Measurements from ENCODE around the gene MPO. TPM values are rescaled to one million over a fixed set of nuclear protein-coding genes. Genes with fewer than 3 reads are reported as not detected.
A peak's percentile ranks its signal among the peaks of the same experiment; 100 is the strongest.

MPO gene
- total RNA-seq, 2 experiments from 2014 or later: not detected

- peaks cover 15% of the 10 kb centered on the region for H3K4me1 ChIP-seq (ENCODE audit: insufficient read depth, low read length, poor library complexity, severe bottlenecking)
- no peaks in the 10 kb centered on the region for H3K36me3 ChIP-seq (ENCODE audit: insufficient read depth, low read length)
- H3K4me2 ChIP-seq (ENCODE audit: low read length): peak overlapping the region; percentile 40
- no peak for DNase-seq (ENCODE audit: low spot score)
- ChIA-PET CTCF (ENCODE audit: unreplicated experiment) (interaction anchor here (0.8 to 1.6 kb wide), 7 partner anchors 10 to 133 kb away, joined by 3 to 15 read pairs (median 5); partner anchors contain the start of genes RNF43, SUPT4H1 and TSPOAP1), POLR2A (interaction anchor here (0.6 to 2.4 kb wide), 8 partner anchors 8 to 109 kb away, joined by 3 to 29 read pairs (median 10); partner anchors contain the start of genes RNF43 and SUPT4H1)
- intact Hi-C loops (cut with micrococcal nuclease; ENCODE audit: unreplicated experiment): no loop called here
- peak overlapping the region; percentile 48 for H3K27ac ChIP-seq (ENCODE audit: low read depth, low read length, poor library complexity, severe bottlenecking)
- H3K9me2 ChIP-seq (ENCODE audit: insufficient read depth, low read length): no peaks in the 10 kb centered on the region
- no peak overlapping the region; the same call in 1 of the 2 replicates for H2AFZ ChIP-seq (ENCODE audit: low read length)
- no peaks in the 10 kb centered on the region for H4K20me1 ChIP-seq (ENCODE audit: insufficient read depth, low read length)
- no peaks in the 10 kb centered on the region for H3K9me3 ChIP-seq (ENCODE audit: low read length)
- TF ChIP-seq EZH2phosphoT487 (IDR thresholded peaks at IDR 0.05; ENCODE audit: borderline replicate concordance, low read depth, low read length): no peak
- no peak for TF ChIP-seq CTCF (conservative IDR thresholded peaks at IDR 0.05; ENCODE audit: low read length)
- H3K4me3 ChIP-seq (ENCODE audit: low read depth, low read length, poor library complexity, severe bottlenecking): no peak overlapping the region
- BruUV-seq (replicated peaks): no TSS peak
- H3K79me2 ChIP-seq (ENCODE audit: insufficient read depth, low read depth, low read length): no peaks in the 10 kb centered on the region
Observed at GRCh38 chr17:58318065-58318481, 37.3 kb upstream of the MPO start.

GRCh38 chr17:58317421-58318064 is 36.8 kb upstream of the MPO start:
- ChIA-PET CTCF (ENCODE audit: unreplicated experiment) (interaction anchor here (0.8 to 1.6 kb wide), 7 partner anchors 10 to 133 kb away, joined by 3 to 15 read pairs (median 5); partner anchors contain the start of genes RNF43, SUPT4H1 and TSPOAP1), POLR2A (interaction anchor here (0.6 to 2.4 kb wide), 9 partner anchors 9 to 110 kb away, joined by 3 to 29 read pairs (median 8); partner anchors contain the start of genes RNF43 and SUPT4H1)
- H2AFZ ChIP-seq (ENCODE audit: low read length): peak overlapping the region; percentile 35; the same call in 1 of the 2 replicates
- no peaks in the 10 kb centered on the region for H3K36me3 ChIP-seq (ENCODE audit: insufficient read depth, low read length)
- TF ChIP-seq EZH2phosphoT487 (IDR thresholded peaks at IDR 0.05; ENCODE audit: borderline replicate concordance, low read depth, low read length) (no peak), CTCF (conservative IDR thresholded peaks at IDR 0.05; ENCODE audit: low read length) (peak; percentile 90)
- H3K9me2 ChIP-seq (ENCODE audit: insufficient read depth, low read length): no peaks in the 10 kb centered on the region
- no peak overlapping the region for H3K4me3 ChIP-seq (ENCODE audit: low read depth, low read length, poor library complexity, severe bottlenecking)
- peak; percentile 89 for DNase-seq (ENCODE audit: low spot score)
- H3K79me2 ChIP-seq (ENCODE audit: insufficient read depth, low read depth, low read length): no peaks in the 10 kb centered on the region
- H3K27ac ChIP-seq (ENCODE audit: low read depth, low read length, poor library complexity, severe bottlenecking): peak overlapping the region; percentile 48
- intact Hi-C loops (cut with micrococcal nuclease; ENCODE audit: unreplicated experiment): loop anchor here (1.0 kb wide), 3 partner anchors 27 to 130 kb away; partner anchors contain the start of gene SUPT4H1
- H4K20me1 ChIP-seq (ENCODE audit: insufficient read depth, low read length): no peaks in the 10 kb centered on the region
- H3K4me1 ChIP-seq (ENCODE audit: insufficient read depth, low read length, poor library complexity, severe bottlenecking): peaks cover 15% of the 10 kb centered on the region
- H3K4me2 ChIP-seq (ENCODE audit: low read length): peak overlapping the region; percentile 40
- H3K9me3 ChIP-seq (ENCODE audit: low read length): no peaks in the 10 kb centered on the region
- no TSS peak for BruUV-seq (replicated peaks)
